ENCODE measurements around the gene TAF5. TPM values are rescaled to one million over a fixed set of nuclear protein-coding genes. Genes with fewer than 3 reads are reported as not detected.

Gene TAF5
- total RNA-seq, result 12.9 TPM

GRCh38 chr10:103367782-103368518 lies at the start of gene TAF5:
TAF5 (plus strand) TSS chr10:103367976; CDS start chr10:103367990, 14 bp downstream.

GRCh38 chr10:103350517-103351260 lies 17.1 kb upstream of the TAF5 start, which contains the start of gene PCGF6:
PCGF6 (minus strand) TSS chr10:103351140; CDS start chr10:103351066, 74 bp downstream.

GRCh38 chr10:103396067-103396788 lies 28.5 kb downstream of the TAF5 start, which contains the start of the genes ATP5MK and PDCD11:
ATP5MK (minus strand) TSS chr10:103396475; CDS start chr10:103392457, 4,018 bp downstream.
PDCD11 (plus strand) TSS chr10:103396626; CDS start chr10:103398427, 1,801 bp downstream.

Other genes starting within 250 kb of the TAF5 start
- 259 TPM for gene NT5C2, start 174.7 kb upstream of the TAF5 start, total RNA-seq
- not detected for gene RPEL1, start 122.1 kb upstream of the TAF5 start, total RNA-seq
- 102 TPM for gene INA, start 90.8 kb upstream of the TAF5 start, total RNA-seq
- 13.7 TPM for gene PCGF6, start 16.8 kb upstream of the TAF5 start, total RNA-seq
- 84.4 TPM for gene ATP5MK, start 28.5 kb downstream of the TAF5 start, total RNA-seq
- 33.3 TPM for gene PDCD11, start 28.6 kb downstream of the TAF5 start, total RNA-seq
- gene CALHM2, start 84.4 kb downstream of the TAF5 start, total RNA-seq, result 12.4 TPM
- not detected for gene CALHM1, start 90.9 kb downstream of the TAF5 start, total RNA-seq
- gene CALHM3, start 111.3 kb downstream of the TAF5 start, total RNA-seq, result not detected
- 16.8 TPM for gene NEURL1, start 125.7 kb downstream of the TAF5 start, total RNA-seq

Data from camera-type eye (tissue), 1 donor.